Epithelial cell of proximal tubule (primary cell): Measurements from ENCODE around the gene TRPC6. TPM values are rescaled to one million over a fixed set of nuclear protein-coding genes. Genes with fewer than 3 reads are reported as not detected.

ENCODE experiments used
- DNase-seq: peaks from one replicate; pipeline ENCODE4 v3.0.0-alpha.2; 2011; ENCODE audit warnings: low read depth
- H3K4me3 ChIP-seq: 2 replicates; pipeline ENCODE4 v1.5.1; 2011; ENCODE audit warnings: low read depth, mild to moderate bottlenecking, low read length
- CTCF ChIP-seq: conservative IDR thresholded peaks from 2 replicates; pipeline ENCODE4 v1.5.1; 2012; ENCODE audit warnings: low read depth, mild to moderate bottlenecking, low read length
- total RNA-seq: library from RNA; depleted of rRNA; stranded (reverse); fragments of >200 nt; gene quantifications from 2 replicates; pipeline ENCODE4 v1.2.3, GENCODE V29; 2015

TRPC6 gene
- total RNA-seq, 1 donor from 2014 or later = 0.35 TPM

- DNase-seq = no peak
- no peak overlapping the region for H3K4me3 ChIP-seq
- no peak for TF ChIP-seq CTCF
Observed at GRCh38 chr11:101438126-101438525, 145.7 kb downstream of the TRPC6 start.

GRCh38 chr11:101436511-101437142 lies 147.2 kb downstream of the TRPC6 start:
- TF ChIP-seq CTCF = peak; percentile 94
- DNase-seq = no peak
- no peak overlapping the region for H3K4me3 ChIP-seq

- DNase-seq = no peak
- H3K4me3 ChIP-seq = no peak overlapping the region
- no peak for TF ChIP-seq CTCF
Observed at GRCh38 chr11:101435408-101435973, 148.3 kb downstream of the TRPC6 start.

GRCh38 chr11:101434026-101434643 lies 149.7 kb downstream of the TRPC6 start:
- TF ChIP-seq CTCF = no peak
- DNase-seq = no peak
- no peak overlapping the region for H3K4me3 ChIP-seq

GRCh38 chr11:101433151-101433550 lies 150.7 kb downstream of the TRPC6 start:
- H3K4me3 ChIP-seq = no peak overlapping the region
- no peak for DNase-seq
- no peak for TF ChIP-seq CTCF

- no peak for TF ChIP-seq CTCF
- H3K4me3 ChIP-seq = no peak overlapping the region
- DNase-seq = no peak
Observed at GRCh38 chr11:101429703-101430540, 153.9 kb downstream of the TRPC6 start.
